BLaER1 (cell line): ENCODE data around the gene SCARF2.

Experiments used
- H3K27ac ChIP-seq: shearing (Covaris generic); formaldehyde crosslinking; 2 replicates; pipeline ENCODE4 v1.8.1; 2022
- H3K27me3 ChIP-seq: shearing (Covaris generic); formaldehyde crosslinking; 2 replicates; pipeline ENCODE4 v1.8.1; 2022
- H3K36me3 ChIP-seq: shearing (Covaris generic); formaldehyde crosslinking; 2 replicates; pipeline ENCODE4 v1.8.1; 2022
- H3K4me1 ChIP-seq: shearing (Covaris generic); formaldehyde crosslinking; 2 replicates; pipeline ENCODE4 v1.8.1; 2022
- H3K4me2 ChIP-seq: shearing (Covaris generic); formaldehyde crosslinking; 2 replicates; pipeline ENCODE4 v1.8.1; 2022
- H3K4me3 ChIP-seq: shearing (Covaris generic); formaldehyde crosslinking; 2 replicates; pipeline ENCODE4 v1.8.1; 2022
- H3K9ac ChIP-seq: shearing (Covaris generic); formaldehyde crosslinking; 2 replicates; pipeline ENCODE4 v1.8.1; 2022
- H3K9me3 ChIP-seq: shearing (Covaris generic); formaldehyde crosslinking; 2 replicates; pipeline ENCODE4 v1.8.1; 2022
- H4K20me1 ChIP-seq: shearing (Covaris generic); formaldehyde crosslinking; 2 replicates; pipeline ENCODE4 v1.8.1; 2022
- Cebpa-rat ChIP-seq: shearing (Covaris generic); IDR thresholded peaks from 2 replicates; pipeline ENCODE4 v1.8.1; 2022

Gene SCARF2

DNA sequence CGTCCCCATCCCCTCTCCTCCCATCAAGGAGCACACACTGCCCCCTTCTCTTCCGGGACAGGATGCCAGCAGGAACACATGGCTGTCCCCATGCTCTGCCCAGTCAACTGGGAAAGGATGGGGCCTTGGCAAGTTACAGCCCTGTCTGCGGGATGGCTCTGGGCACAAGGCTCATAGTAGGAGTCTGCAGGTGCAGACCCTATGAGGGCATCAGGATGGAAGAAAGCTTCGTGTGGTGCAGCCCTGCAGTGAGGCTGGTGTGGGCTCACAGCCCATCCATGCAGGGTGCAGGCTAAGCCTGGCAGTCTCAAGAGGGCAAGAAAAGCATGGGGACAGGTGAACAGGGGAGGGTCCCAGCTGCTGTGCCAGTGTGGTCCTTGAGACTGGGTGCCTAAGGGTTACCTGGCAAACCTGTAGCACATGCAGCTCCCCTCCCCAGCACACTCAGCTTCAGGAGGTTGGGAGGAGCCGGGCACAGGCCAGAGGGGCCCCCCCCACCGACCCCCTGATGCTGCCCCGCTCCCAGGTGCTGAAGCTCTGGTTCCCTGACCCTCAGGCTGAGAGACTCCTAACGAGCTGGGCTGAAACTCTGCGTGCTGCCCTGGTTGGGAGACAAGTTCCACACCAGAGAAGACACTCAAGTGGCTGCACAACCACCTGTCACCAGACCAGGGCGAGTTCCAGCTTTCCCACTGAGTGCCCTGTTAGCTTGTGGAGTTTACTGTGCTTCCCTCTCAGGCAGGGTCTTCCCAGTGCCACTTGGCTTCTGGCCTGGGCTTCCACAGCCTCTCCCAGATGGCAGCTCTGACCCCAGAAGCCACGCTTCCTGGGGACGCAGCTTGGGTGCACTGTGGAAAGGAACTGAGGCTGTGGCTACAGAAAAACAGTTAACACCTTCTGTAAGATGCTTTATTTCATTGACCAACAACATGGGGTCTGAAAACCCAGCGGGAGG is 3.3 kb upstream of the SCARF2 start:
- peaks cover 43% of the 10 kb centered on the region for H3K27me3 ChIP-seq
- peaks cover 35% of the 10 kb centered on the region for H3K36me3 ChIP-seq
- H3K4me1 ChIP-seq, result peaks cover 38% of the 10 kb centered on the region
- no peak overlapping the region for H3K4me3 ChIP-seq
- TF ChIP-seq Cebpa-rat, result no peak
- H4K20me1 ChIP-seq, result peaks cover 60% of the 10 kb centered on the region
- no peak overlapping the region for H3K9ac ChIP-seq
- H3K9me3 ChIP-seq, result no peaks in the 10 kb centered on the region
- peak overlapping the region; percentile 5; the same call in 1 of the 2 replicates for H3K4me2 ChIP-seq
- no peak overlapping the region for H3K27ac ChIP-seq

DNA sequence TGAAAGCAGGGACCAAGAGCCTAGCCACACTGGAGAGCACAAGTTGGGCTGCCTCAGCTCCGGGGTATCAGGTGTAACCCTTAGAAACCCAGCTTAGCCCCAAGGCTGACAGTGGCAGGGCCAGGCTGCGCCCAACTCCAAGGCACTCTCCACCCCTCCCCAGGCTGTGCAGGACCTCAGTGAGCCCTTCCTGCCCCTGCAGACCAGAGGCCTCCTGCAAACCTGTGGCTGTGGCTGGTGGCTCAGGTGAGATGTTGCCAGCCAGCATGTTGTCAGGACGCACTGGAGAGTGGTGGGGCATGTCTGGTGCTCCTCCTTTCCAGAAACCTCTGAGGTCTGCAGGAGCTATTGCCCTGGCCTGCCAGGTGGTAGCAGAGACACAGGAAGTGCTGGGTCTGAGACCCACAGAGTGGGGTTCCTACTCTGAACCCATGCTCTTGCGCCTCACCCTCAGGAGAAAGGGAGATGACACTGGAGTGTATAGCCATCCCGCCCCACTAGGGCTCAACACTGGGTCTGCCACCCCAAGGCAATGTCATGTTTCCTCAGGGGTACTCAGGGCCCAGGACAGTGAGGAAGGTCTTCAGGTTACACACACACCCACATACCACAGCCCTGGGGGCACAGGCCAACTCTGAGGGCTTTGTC is 2.4 kb upstream of the SCARF2 start:
- Histone ChIP-seq H3K4me1 (peaks cover 39% of the 10 kb centered on the region), H3K9ac (no peak overlapping the region), H3K27me3 (peaks cover 51% of the 10 kb centered on the region), H3K27ac (no peak overlapping the region), H3K9me3 (no peaks in the 10 kb centered on the region), H3K4me3 (no peak overlapping the region), H3K36me3 (peaks cover 26% of the 10 kb centered on the region), H3K4me2 (no peak overlapping the region), H4K20me1 (peaks cover 68% of the 10 kb centered on the region)
- TF ChIP-seq Cebpa-rat, result no peak

DNA sequence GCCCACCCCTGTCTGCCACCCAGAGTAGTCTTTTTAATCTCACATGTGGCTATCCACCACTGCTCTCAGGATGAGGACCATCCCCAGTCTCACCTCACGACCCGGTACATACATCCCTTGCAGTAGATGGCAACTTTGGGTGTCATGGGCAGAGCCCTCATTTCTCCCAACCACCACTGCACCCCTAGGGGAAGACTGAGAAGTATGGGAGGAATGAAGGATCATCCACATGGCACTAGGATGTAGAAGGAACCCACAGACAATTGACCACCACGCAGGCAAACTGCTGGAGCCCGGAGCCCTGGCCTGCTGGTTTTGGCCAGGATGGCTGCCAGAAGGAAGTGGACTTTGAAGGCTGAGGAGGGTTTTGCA is 1.9 kb upstream of the SCARF2 start:
- Histone ChIP-seq H3K27me3 (peaks cover 57% of the 10 kb centered on the region), H3K9ac (no peak overlapping the region), H3K9me3 (no peaks in the 10 kb centered on the region), H3K4me1 (peaks cover 39% of the 10 kb centered on the region), H3K27ac (no peak overlapping the region), H3K4me2 (no peak overlapping the region), H3K36me3 (peaks cover 21% of the 10 kb centered on the region), H3K4me3 (no peak overlapping the region), H4K20me1 (peaks cover 72% of the 10 kb centered on the region)
- no peak for TF ChIP-seq Cebpa-rat

DNA sequence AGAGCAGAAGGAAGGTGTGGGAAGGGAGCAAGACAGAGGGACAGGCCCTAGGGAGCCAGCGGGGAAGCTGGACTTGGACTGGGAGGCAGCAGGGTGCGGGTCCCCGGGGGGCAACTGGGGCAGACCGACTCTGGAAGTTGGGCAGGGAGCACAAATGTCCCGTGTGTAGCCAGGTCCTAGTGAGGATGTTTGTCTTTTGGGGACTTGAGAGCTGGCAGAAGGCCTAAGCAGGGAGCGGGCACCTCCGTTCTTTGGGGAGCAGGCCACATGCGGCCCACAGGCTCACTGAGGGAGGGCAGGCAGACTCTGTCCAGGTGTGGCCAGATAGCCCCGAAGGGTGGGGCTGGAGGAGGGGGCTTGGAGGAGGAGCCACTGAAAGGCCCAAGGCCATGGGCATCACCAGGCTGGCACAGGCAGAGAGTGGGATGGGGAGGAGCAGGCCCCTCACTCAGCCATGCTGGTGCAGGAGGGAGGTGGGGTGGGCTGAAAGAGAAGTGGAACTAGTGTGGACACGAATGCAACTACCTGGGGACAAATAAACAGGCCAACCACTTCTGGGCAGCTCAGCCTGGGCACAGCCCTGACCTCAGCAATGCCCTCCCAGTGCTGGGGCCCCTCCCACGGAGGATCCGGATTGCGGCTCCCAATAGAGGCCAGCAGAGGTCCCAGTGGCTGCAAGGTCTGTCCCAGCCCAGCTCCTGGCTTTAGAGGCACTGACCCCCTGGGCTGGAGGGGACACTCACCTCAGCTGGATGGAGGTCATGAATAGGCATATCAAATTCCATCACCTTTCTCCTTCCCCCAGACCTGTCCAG is 1.3 kb upstream of the SCARF2 start:
- no peak overlapping the region for H3K9ac ChIP-seq
- no peaks in the 10 kb centered on the region for H3K9me3 ChIP-seq
- H3K4me1 ChIP-seq, result peaks cover 39% of the 10 kb centered on the region
- H3K4me2 ChIP-seq, result no peak overlapping the region
- H3K36me3 ChIP-seq, result peaks cover 15% of the 10 kb centered on the region
- no peak overlapping the region for H3K27ac ChIP-seq
- peaks cover 77% of the 10 kb centered on the region for H4K20me1 ChIP-seq
- H3K4me3 ChIP-seq, result no peak overlapping the region
- TF ChIP-seq Cebpa-rat, result no peak
- H3K27me3 ChIP-seq, result peaks cover 63% of the 10 kb centered on the region

DNA sequence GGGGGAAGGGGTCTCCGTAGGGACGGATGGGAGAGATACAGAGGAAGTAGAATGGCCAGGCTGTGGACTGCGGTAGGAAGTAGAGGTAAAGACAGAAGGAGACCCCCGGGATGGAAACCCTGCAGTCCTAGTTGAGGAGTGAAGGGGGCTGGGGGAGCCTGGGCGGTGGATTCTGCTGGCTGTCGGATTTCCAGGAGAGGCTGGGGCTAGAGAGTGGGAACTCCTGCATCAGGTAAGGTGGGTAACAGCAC is 727 bp upstream of the SCARF2 start:
- Histone ChIP-seq H3K27ac (no peak overlapping the region), H3K9me3 (no peaks in the 10 kb centered on the region), H3K27me3 (peaks cover 68% of the 10 kb centered on the region), H3K4me3 (peak overlapping the region; percentile 64; the same call in 1 of the 2 replicates), H3K9ac (no peak overlapping the region), H4K20me1 (peaks cover 83% of the 10 kb centered on the region), H3K4me1 (peaks cover 39% of the 10 kb centered on the region), H3K4me2 (peak overlapping the region; percentile 90), H3K36me3 (peaks cover 13% of the 10 kb centered on the region)
- TF ChIP-seq Cebpa-rat, result no peak

DNA sequence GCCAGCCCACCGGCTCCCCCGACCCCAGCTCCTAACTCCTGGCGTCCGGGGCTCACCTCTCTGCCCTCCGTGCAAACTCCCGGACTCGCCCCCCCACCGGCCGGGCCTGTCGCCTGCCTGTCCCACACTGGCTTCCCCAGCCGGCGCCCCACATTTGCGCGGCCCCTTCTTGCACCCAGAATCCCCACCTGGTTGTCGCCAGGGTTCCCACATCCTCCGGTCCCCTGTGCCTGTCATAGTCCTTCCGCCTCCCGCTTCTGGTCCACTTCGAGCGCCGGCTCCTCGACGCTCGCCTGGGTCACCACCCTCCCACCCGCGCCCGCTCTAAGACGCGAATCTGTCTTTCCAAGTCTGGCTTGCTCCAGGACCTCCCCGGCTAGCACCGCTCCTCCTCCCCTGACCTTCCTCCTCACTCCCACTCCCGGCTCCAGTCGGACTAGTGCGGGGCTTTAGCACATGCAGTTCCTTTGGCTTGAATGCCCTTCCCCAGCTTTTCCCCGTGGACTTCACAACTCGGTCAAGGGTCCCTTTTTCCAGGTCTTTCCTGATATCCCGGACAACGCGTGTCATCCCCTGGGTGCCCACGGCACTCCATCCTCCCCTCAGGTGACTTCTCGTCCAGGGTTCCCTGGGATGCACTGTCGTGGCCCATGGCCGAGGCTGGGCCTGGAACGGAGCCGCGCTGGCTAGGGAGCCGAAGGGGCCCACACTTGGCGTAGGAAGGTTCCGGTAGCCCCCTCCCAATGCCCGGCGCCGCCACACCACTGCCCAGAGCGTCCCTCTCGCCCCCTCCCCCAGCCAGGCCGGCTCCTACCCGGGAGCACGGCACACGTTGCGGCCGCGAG is 635 bp downstream of the SCARF2 start:
- TF ChIP-seq Cebpa-rat, result no peak
- H3K4me2 ChIP-seq, result peak overlapping the region; percentile 90
- peak overlapping the region; percentile 64 for H3K4me3 ChIP-seq
- H3K9ac ChIP-seq, result no peak overlapping the region
- peaks cover 50% of the 10 kb centered on the region for H3K4me1 ChIP-seq
- H3K27me3 ChIP-seq, result peaks cover 82% of the 10 kb centered on the region
- H3K9me3 ChIP-seq, result no peaks in the 10 kb centered on the region
- peaks cover 5% of the 10 kb centered on the region for H3K36me3 ChIP-seq
- H4K20me1 ChIP-seq, result peaks cover 85% of the 10 kb centered on the region
- no peak overlapping the region for H3K27ac ChIP-seq

DNA sequence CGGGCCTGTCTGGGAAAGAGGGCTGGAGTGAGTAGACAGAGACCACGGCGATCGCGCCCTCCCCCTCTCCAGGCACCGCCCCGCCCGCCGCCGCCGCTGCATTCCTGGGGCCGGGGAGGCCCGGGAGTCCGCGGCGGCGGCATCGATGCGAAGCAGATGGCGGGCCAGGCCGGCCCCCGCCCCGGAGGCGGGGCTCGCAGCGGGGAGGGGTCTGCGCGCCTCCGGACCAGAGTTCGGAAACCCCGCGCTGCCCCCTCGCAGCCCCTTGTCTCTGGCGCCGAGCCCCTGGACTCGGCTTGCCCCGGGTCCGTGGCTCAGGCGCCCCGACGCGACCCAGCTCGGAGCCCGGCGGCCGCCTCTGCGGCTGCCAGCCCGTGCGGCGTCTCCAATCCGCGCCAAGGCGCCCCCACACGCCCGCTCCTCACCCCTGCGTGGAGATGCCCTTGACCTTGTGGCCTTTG is 1.3 kb downstream of the SCARF2 start:
- H3K36me3 ChIP-seq, result no peaks in the 10 kb centered on the region; the same call in 1 of the 2 replicates
- no peaks in the 10 kb centered on the region; the same call in 1 of the 2 replicates for H3K9me3 ChIP-seq
- no peak overlapping the region for H3K9ac ChIP-seq
- peaks cover 88% of the 10 kb centered on the region for H3K27me3 ChIP-seq
- no peak overlapping the region for H3K27ac ChIP-seq
- peak overlapping the region; percentile 90 for H3K4me2 ChIP-seq
- no peak for TF ChIP-seq Cebpa-rat
- H3K4me3 ChIP-seq, result peak overlapping the region; percentile 64
- peaks cover 79% of the 10 kb centered on the region for H4K20me1 ChIP-seq
- H3K4me1 ChIP-seq, result peaks cover 47% of the 10 kb centered on the region

DNA sequence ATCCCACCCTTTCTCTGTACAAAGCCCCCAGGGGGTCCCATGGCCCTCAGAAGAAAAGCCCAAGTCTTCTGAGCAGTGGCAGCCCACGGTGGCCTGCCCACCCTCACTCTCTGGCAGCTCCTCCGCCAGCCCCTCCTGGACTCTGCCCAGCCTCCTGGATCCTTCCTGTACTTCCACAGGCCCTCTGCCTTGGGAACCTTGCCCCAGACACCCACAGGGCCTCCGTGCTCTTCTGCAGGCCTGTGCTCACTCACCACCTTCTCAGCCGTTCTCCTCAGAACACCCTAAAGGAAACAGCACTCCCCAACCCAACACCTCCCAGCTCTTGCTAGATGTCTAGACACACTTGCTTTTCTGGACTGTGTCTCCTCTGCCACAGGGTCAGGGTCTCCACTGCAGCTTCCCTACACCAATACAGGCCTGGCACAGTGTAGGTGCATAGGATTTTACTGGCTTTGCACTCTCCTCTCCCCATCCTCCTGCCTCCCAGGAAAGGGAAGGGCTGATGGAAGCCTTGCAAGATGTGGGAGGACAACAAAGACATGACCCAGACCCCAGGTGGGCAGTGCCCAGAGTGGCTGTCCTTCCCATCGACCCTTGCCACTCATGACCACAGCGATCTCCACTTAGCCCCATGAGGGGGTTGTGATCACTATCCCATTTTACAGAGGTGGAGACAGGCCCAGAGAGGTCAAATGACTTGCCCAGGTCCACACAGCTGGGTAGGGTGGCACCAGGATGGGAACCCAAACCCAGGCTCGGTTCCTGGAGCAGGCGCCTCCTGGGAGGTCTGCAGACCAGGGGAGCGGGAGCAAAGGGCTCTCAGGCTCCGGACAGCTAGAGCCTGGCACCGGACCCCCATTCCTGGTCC is 2.0 kb downstream of the SCARF2 start:
- Histone ChIP-seq H4K20me1 (peaks cover 79% of the 10 kb centered on the region), H3K4me3 (peak overlapping the region; percentile 64), H3K9ac (no peak overlapping the region), H3K4me2 (peak overlapping the region; percentile 90), H3K9me3 (peaks cover 6% of the 10 kb centered on the region; the same call in 1 of the 2 replicates), H3K36me3 (no peaks in the 10 kb centered on the region; the same call in 1 of the 2 replicates), H3K4me1 (peaks cover 49% of the 10 kb centered on the region), H3K27me3 (peaks cover 95% of the 10 kb centered on the region), H3K27ac (no peak overlapping the region)
- TF ChIP-seq Cebpa-rat, result no peak
